IMR-90 (cell line): Measurements from ENCODE around the gene ELMO1. TPM values are rescaled to one million over a fixed set of nuclear protein-coding genes. Genes with fewer than 3 reads are reported as not detected.

Experiments
- ATAC-seq: fragments of 200-7000 bp; cut with Tn5 transposase; 2 replicates; pipeline ENCODE4 v1.9.1; 2020; ENCODE audit warnings: low read depth, mild to moderate bottlenecking, moderate library complexity
- BruUV-seq: library from RNA; stranded (reverse); fragments of 400-500 nt; replicated peaks from 2 replicates; lab custom pipeline; 2021; lab: Mats Ljungman, UMichigan
- CTCF ChIA-PET: fragments of 300-600 bp; formaldehyde crosslinking; extraction: SDS; loops from one replicate; lab custom pipeline; 2021; ENCODE audit warnings: antibody characterized with exemption; lab: Yijun Ruan, JAX
- POLR2A ChIA-PET: fragments of 300-600 bp; sonication (Branson Sonifier 250); formaldehyde crosslinking; loops from one replicate; lab custom pipeline; 2022; ENCODE audit warnings: antibody characterized with exemption; ENCODE audit not compliant: unreplicated experiment; lab: Charles Lee
- DNase-seq: peaks from one replicate; pipeline ENCODE4 v3.0.0; 2013
- H2AFZ ChIP-seq: replicated peaks from 2 replicates; pipeline ENCODE3; 2013; ENCODE audit warnings: low read length, mild to moderate bottlenecking; ENCODE audit not compliant: poor library complexity
- H2AK5ac ChIP-seq: 2 replicates; pipeline ENCODE4 v1.6.1; 2013; ENCODE audit warnings: low read depth, low read length, inconsistent platforms
- H2AK9ac ChIP-seq: replicated peaks from 2 replicates; pipeline ENCODE3; 2013; ENCODE audit warnings: mild to moderate bottlenecking, low read depth, low read length, moderate library complexity; ENCODE audit not compliant: poor library complexity
- H2BK120ac ChIP-seq: 2 replicates; pipeline ENCODE4 v1.6.1; 2013; ENCODE audit warnings: low read depth, low read length, inconsistent platforms
- H2BK15ac ChIP-seq: 3 replicates; pipeline ENCODE4 v1.6.1; 2013; ENCODE audit warnings: low read depth, low read length, inconsistent platforms
- H2BK20ac ChIP-seq: 2 replicates; pipeline ENCODE4 v1.6.1; 2013; ENCODE audit warnings: low read depth, mild to moderate bottlenecking, inconsistent platforms, low read length, moderate library complexity
- H2BK5ac ChIP-seq: 2 replicates; pipeline ENCODE4 v1.6.1; 2013; ENCODE audit warnings: mild to moderate bottlenecking, low read depth, low read length, inconsistent platforms; ENCODE audit not compliant: poor library complexity, severe bottlenecking
- H3K14ac ChIP-seq: replicated peaks from 2 replicates; pipeline ENCODE4 v1.6.1; 2013; ENCODE audit warnings: low read depth, low read length, inconsistent platforms
- H3K18ac ChIP-seq: 2 replicates; pipeline ENCODE4 v1.6.1; 2013; ENCODE audit warnings: low read depth, low read length, control low read depth
- H3K23ac ChIP-seq: 2 replicates; pipeline ENCODE4 v1.6.1; 2013; ENCODE audit warnings: low read depth, low read length, inconsistent platforms
- H3K27ac ChIP-seq: 2 replicates; pipeline ENCODE4 v1.5.1; 2013; ENCODE audit warnings: mild to moderate bottlenecking, control low read depth, low read length; ENCODE audit not compliant: insufficient read depth
- H3K27me3 ChIP-seq: 2 replicates; pipeline ENCODE4 v1.6.1; 2013; ENCODE audit warnings: low read length; ENCODE audit not compliant: control insufficient read depth, insufficient read depth
- H3K36me3 ChIP-seq: 2 replicates; pipeline ENCODE4 v1.6.1; 2013; ENCODE audit warnings: low read length, mixed read lengths; ENCODE audit not compliant: control insufficient read depth, insufficient read depth
- H3K4ac ChIP-seq: 2 replicates; pipeline ENCODE4 v1.6.1; 2013; ENCODE audit warnings: low read depth, low read length, inconsistent platforms
- H3K4me1 ChIP-seq: 2 replicates; pipeline ENCODE4 v1.6.1; 2013; ENCODE audit warnings: low read length, mixed read lengths; ENCODE audit not compliant: control insufficient read depth, insufficient read depth
- H3K4me2 ChIP-seq: 2 replicates; pipeline ENCODE4 v1.6.1; 2013; ENCODE audit warnings: low read depth, mild to moderate bottlenecking, control low read depth, low read length, moderate library complexity
- H3K4me3 ChIP-seq: 2 replicates; pipeline ENCODE4 v1.5.1; 2013; ENCODE audit warnings: low read depth, mild to moderate bottlenecking, control low read depth, low read length, moderate library complexity; ENCODE audit not compliant: insufficient read depth
- H3K56ac ChIP-seq: 2 replicates; pipeline ENCODE4 v1.6.1; 2013; ENCODE audit warnings: low read length, inconsistent platforms; ENCODE audit not compliant: insufficient read depth; ENCODE audit errors: extremely low read depth
- H3K79me1 ChIP-seq, 2 experiments: 2 replicates each; pipeline ENCODE4 v1.6.1; 2013; ENCODE audit warnings: low read length in 2 of 2, inconsistent platforms in 1 of 2, low read depth in 1 of 2
- H3K9ac ChIP-seq: 2 replicates; pipeline ENCODE4 v1.6.1; 2013; ENCODE audit warnings: low read depth, low read length, control low read depth
- H3K9me1 ChIP-seq: 2 replicates; pipeline ENCODE4 v1.6.1; 2013; ENCODE audit warnings: low read length, inconsistent platforms; ENCODE audit not compliant: insufficient read depth
- H3K9me3 ChIP-seq: 2 replicates; pipeline ENCODE4 v1.6.1; 2013; ENCODE audit warnings: low read length; ENCODE audit not compliant: control insufficient read depth, insufficient read depth
- H4K20me1 ChIP-seq: 2 replicates; pipeline ENCODE4 v1.6.1; 2013; ENCODE audit warnings: low read length, inconsistent platforms; ENCODE audit not compliant: insufficient read depth
- H4K5ac ChIP-seq: 2 replicates; pipeline ENCODE4 v1.6.1; 2013; ENCODE audit warnings: mild to moderate bottlenecking, low read depth, low read length, control low read depth
- H4K8ac ChIP-seq, 2 experiments: 2 replicates each; pipeline ENCODE4 v1.6.1; 2013; ENCODE audit warnings: low read depth in 2 of 2, low read length in 2 of 2, control low read depth in 1 of 2, inconsistent platforms in 1 of 2
- H4K91ac ChIP-seq: 2 replicates; pipeline ENCODE4 v1.6.1; 2013; ENCODE audit warnings: low read depth, low read length, inconsistent platforms; ENCODE audit not compliant: insufficient read depth
- BHLHE40 ChIP-seq: fragments of 150-350 bp; IDR thresholded peaks from 2 replicates; pipeline ENCODE4 v1.6.1; 2016; ENCODE audit warnings: mild to moderate bottlenecking, low read depth, low read length
- FOS ChIP-seq: fragments of 150-350 bp; IDR thresholded peaks from 2 replicates; pipeline ENCODE4 v1.6.1; 2016; ENCODE audit warnings: low read depth, low read length
- MAFK ChIP-seq: IDR thresholded peaks from 2 replicates; pipeline ENCODE4 v1.6.1; 2012; ENCODE audit warnings: low read depth, low read length, improper control_type of control experiment
- MXI1 ChIP-seq: IDR thresholded peaks from 2 replicates; pipeline ENCODE4 v1.6.1; 2012; ENCODE audit warnings: low read depth, mild to moderate bottlenecking, low read length, moderate library complexity, borderline replicate concordance
- POLR2A ChIP-seq: IDR thresholded peaks from 2 replicates; pipeline ENCODE4 v1.6.1; 2012; ENCODE audit warnings: mild to moderate bottlenecking, low read depth, low read length
- RFX5 ChIP-seq: IDR thresholded peaks from 2 replicates; pipeline ENCODE4 v1.8.0; 2012; ENCODE audit warnings: low read depth, mild to moderate bottlenecking, low read length, moderate library complexity
- SMC3 ChIP-seq: fragments of 150-350 bp; IDR thresholded peaks from 2 replicates; pipeline ENCODE4 v1.6.1; 2016; ENCODE audit warnings: low read depth, mild to moderate bottlenecking, antibody characterized with exemption, low read length, moderate library complexity
- WGBS, 2 experiments: methylation state at CpG; one replicate each; pipeline versions ENCODE4 v1.1.5 to v1.1.7; 2013; ENCODE audit warnings: missing lambda C conversion rate in 2 of 2; ENCODE audit not compliant: insufficient read length in 1 of 2; ENCODE audit errors: extremely low coverage in 2 of 2; 5-methylcytosine and 5-hydroxymethylcytosine counted together
- dilution Hi-C: fragments of 300-500 bp; cut with HindIII; formaldehyde crosslinking; loops from one replicate; pipeline ENCODE4 v1.14.3; 2018; ENCODE audit warnings: low sequenced_read_pairs; ENCODE audit not compliant: unreplicated experiment
- in situ Hi-C: fragments of 300-500 bp; cut with MboI; formaldehyde crosslinking; loops from 3 replicates; pipeline ENCODE4 v1.14.3; 2019; ENCODE audit warnings: low sequenced_read_pairs, inconsistent platforms, mixed read lengths
- intact Hi-C: fragments of 100-400 bp; cut with micrococcal nuclease; formaldehyde crosslinking; loops from 2 replicates; pipeline ENCODE4 v1.10.0; 2022
- polyA plus RNA-seq, 3 experiments: library from polyadenylated mRNA; depleted of rRNA; stranded (reverse); fragments of >200 nt; gene quantifications; 2 replicates each; pipeline ENCODE4 v1.2.3, GENCODE V29; 2012; ENCODE audit warnings: low replicate concordance in 1 of 3
- total RNA-seq: library from RNA; depleted of rRNA; stranded (reverse); fragments of >200 nt; gene quantifications from 2 replicates; pipeline ENCODE4 v1.2.3, GENCODE V29; 2012
- TF ChIP-seq, protein P1 (sequence below): conservative IDR thresholded peaks from 2 replicates; pipeline ENCODE4 v1.5.1; 2012; ENCODE audit warnings: mild to moderate bottlenecking, low read depth, low read length, improper control_type of control experiment
- TF ChIP-seq, protein P2 (sequence below): fragments of 150-350 bp; IDR thresholded peaks from 2 replicates; pipeline ENCODE4 v1.6.1; 2016; ENCODE audit warnings: low read depth, mild to moderate bottlenecking, low read length, moderate library complexity, borderline replicate concordance

ELMO1 gene
- total and polyA plus RNA-seq, 2 of the 4 experiments (the other 2 are of a cell fraction), result 0.03 TPM; not detected in 1

DNA sequence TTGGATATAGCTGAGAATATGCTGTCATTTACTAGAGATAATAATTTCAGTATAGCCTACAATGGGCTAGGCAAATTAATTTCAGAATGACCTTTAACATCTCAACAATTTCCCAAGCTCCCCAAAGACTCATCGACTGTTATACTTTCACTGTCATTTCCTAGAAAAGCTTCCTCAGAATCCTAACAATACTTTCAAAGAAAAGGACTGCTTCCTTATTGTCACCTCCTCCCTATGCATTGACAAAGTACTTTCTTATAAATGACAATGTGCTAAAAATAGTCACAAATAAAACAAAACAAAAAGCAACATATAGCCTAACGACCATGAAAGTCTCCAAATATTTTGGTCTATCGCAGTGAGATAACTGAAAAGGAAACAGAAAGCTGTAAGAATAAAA, 272.6 kb downstream of the ELMO1 start:
- H4K20me1 ChIP-seq, result no peaks in the 10 kb centered on the region
- no peak overlapping the region for H2BK20ac ChIP-seq
- dilution Hi-C loops (no loop called here), intact Hi-C loops (no loop called here), in situ Hi-C loops (loop anchor here (25.0 kb wide), 1 partner anchor 489 kb away; no protein-coding TSS in a partner anchor)
- H3K79me1 ChIP-seq, result no peaks in the 10 kb centered on the region
- no peak overlapping the region for H2AK9ac ChIP-seq
- no peak overlapping the region for H3K4me2 ChIP-seq
- no peak overlapping the region for H2BK15ac ChIP-seq
- no peaks in the 10 kb centered on the region for H3K27me3 ChIP-seq
- TF ChIP-seq POLR2A (no peak), FOS (no peak), SMC3 (no peak), MXI1 (no peak), RFX5 (no peak), MAFK (no peak), BHLHE40 (no peak)
- TF ChIP-seq, protein P1, sequence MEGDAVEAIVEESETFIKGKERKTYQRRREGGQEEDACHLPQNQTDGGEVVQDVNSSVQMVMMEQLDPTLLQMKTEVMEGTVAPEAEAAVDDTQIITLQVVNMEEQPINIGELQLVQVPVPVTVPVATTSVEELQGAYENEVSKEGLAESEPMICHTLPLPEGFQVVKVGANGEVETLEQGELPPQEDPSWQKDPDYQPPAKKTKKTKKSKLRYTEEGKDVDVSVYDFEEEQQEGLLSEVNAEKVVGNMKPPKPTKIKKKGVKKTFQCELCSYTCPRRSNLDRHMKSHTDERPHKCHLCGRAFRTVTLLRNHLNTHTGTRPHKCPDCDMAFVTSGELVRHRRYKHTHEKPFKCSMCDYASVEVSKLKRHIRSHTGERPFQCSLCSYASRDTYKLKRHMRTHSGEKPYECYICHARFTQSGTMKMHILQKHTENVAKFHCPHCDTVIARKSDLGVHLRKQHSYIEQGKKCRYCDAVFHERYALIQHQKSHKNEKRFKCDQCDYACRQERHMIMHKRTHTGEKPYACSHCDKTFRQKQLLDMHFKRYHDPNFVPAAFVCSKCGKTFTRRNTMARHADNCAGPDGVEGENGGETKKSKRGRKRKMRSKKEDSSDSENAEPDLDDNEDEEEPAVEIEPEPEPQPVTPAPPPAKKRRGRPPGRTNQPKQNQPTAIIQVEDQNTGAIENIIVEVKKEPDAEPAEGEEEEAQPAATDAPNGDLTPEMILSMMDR, result no peak
- TF ChIP-seq, protein P2, sequence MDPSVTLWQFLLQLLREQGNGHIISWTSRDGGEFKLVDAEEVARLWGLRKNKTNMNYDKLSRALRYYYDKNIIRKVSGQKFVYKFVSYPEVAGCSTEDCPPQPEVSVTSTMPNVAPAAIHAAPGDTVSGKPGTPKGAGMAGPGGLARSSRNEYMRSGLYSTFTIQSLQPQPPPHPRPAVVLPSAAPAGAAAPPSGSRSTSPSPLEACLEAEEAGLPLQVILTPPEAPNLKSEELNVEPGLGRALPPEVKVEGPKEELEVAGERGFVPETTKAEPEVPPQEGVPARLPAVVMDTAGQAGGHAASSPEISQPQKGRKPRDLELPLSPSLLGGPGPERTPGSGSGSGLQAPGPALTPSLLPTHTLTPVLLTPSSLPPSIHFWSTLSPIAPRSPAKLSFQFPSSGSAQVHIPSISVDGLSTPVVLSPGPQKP, result no peak
- no peak overlapping the region for H3K14ac ChIP-seq
- no peak for DNase-seq
- H3K56ac ChIP-seq, result no peak overlapping the region
- no peak overlapping the region for H3K27ac ChIP-seq
- no peak overlapping the region for H2BK120ac ChIP-seq
- no peak overlapping the region for H3K4me3 ChIP-seq
- no peak overlapping the region for H4K8ac ChIP-seq
- no peak overlapping the region for H2AK5ac ChIP-seq
- no peaks in the 10 kb centered on the region for H3K4me1 ChIP-seq
- no TSS peak for BruUV-seq
- ATAC-seq, result no peak
- WGBS, 2 experiments, result no CpG with 5 or more reads among the region's 3 CpGs
- H3K9me1 ChIP-seq, result no peaks in the 10 kb centered on the region
- no peaks in the 10 kb centered on the region for H3K9me3 ChIP-seq
- H4K5ac ChIP-seq, result no peak overlapping the region
- H3K23ac ChIP-seq, result no peak overlapping the region
- H3K18ac ChIP-seq, result no peak overlapping the region
- H4K91ac ChIP-seq, result no peak overlapping the region
- ChIA-PET CTCF (interaction anchor here (4.5 kb wide), 1 partner anchor 209 kb away, joined by 25 read pairs; no protein-coding TSS in a partner anchor), POLR2A (no interaction called here)
- no peak overlapping the region for H3K9ac ChIP-seq
- no peak overlapping the region for H3K4ac ChIP-seq
- no peak overlapping the region for H2AFZ ChIP-seq
- H3K36me3 ChIP-seq, result no peaks in the 10 kb centered on the region
- no peak overlapping the region for H2BK5ac ChIP-seq
